Keratinocyte (primary cell): Measurements from ENCODE around the gene TOP2A. TPM values are rescaled to one million over a fixed set of nuclear protein-coding genes. Genes with fewer than 3 reads are reported as not detected.

Source experiments
- DNase-seq: peaks from one replicate; pipeline ENCODE4 v3.0.0-alpha.2; 2011; ENCODE audit warnings: low read depth, missing footprints, low spot score
- FAIRE-seq: peaks from 2 replicates; lab custom pipeline; 2011; peaks lifted over from hg19 to GRCh38; lab: Jason Lieb, UNC
- H2AFZ ChIP-seq: 2 replicates; pipeline ENCODE4 v1.6.0; 2012; ENCODE audit warnings: low read length, control low read depth, inconsistent platforms; ENCODE audit not compliant: control insufficient read depth
- H3K27ac ChIP-seq: 2 replicates; pipeline ENCODE4 v1.5.1; 2011; ENCODE audit warnings: low read length; ENCODE audit not compliant: control insufficient read depth, insufficient read depth
- H3K27me3 ChIP-seq: 3 replicates; pipeline ENCODE4 v1.6.0; 2011; ENCODE audit warnings: low read length; ENCODE audit not compliant: control insufficient read depth, insufficient read depth; ENCODE audit errors: extremely low read depth
- H3K36me3 ChIP-seq, 2 experiments: 2 replicates in 1 of 2; 3 replicates in 1 of 2; pipeline ENCODE4 v1.5.1; 2011; ENCODE audit warnings: low read length in 2 of 2, mild to moderate bottlenecking in 1 of 2; ENCODE audit not compliant: control insufficient read depth in 2 of 2, insufficient read depth in 2 of 2; ENCODE audit errors: extremely low read depth in 1 of 2
- H3K4me1 ChIP-seq: 3 replicates; pipeline ENCODE4 v1.5.1; 2011; ENCODE audit warnings: low read length; ENCODE audit not compliant: control insufficient read depth, insufficient read depth; ENCODE audit errors: extremely low read depth
- H3K4me2 ChIP-seq: 3 replicates; pipeline ENCODE4 v1.6.0; 2011; ENCODE audit warnings: low read depth, low read length; ENCODE audit not compliant: control insufficient read depth, insufficient read depth; ENCODE audit errors: extremely low read depth
- H3K4me3 ChIP-seq, 3 experiments: fragments of 200-600 bp in 1 of 3; sonication (generic) in 1 of 3; 2 replicates in 2 of 3; 3 replicates in 1 of 3; pipeline ENCODE4 v1.5.1; 2011 to 2016; ENCODE audit warnings: low read length in 3 of 3, mild to moderate bottlenecking in 3 of 3, control low read depth in 2 of 3, inconsistent platforms in 1 of 3, low read depth in 1 of 3, mixed read lengths in 1 of 3, mixed run types in 1 of 3, moderate library complexity in 1 of 3; ENCODE audit not compliant: control insufficient read depth in 2 of 3, insufficient read depth in 2 of 3; ENCODE audit errors: extremely low read depth in 1 of 3
- H3K79me2 ChIP-seq: 2 replicates; pipeline ENCODE4 v1.6.0; 2012; ENCODE audit warnings: low read length; ENCODE audit not compliant: control insufficient read depth, insufficient read depth
- H3K9ac ChIP-seq: 3 replicates; pipeline ENCODE4 v1.6.0; 2011; ENCODE audit warnings: low read length; ENCODE audit not compliant: control insufficient read depth, insufficient read depth; ENCODE audit errors: extremely low read depth
- H3K9me1 ChIP-seq: 3 replicates; pipeline ENCODE4 v1.6.0; 2011; ENCODE audit warnings: low read length; ENCODE audit not compliant: control insufficient read depth, insufficient read depth; ENCODE audit errors: extremely low read depth
- H3K9me3 ChIP-seq: 2 replicates; pipeline ENCODE4 v1.5.1; 2012; ENCODE audit warnings: low read depth, low read length; ENCODE audit not compliant: control insufficient read depth
- H4K20me1 ChIP-seq: 3 replicates; pipeline ENCODE4 v1.6.0; 2011; ENCODE audit warnings: low read length; ENCODE audit not compliant: control insufficient read depth, insufficient read depth; ENCODE audit errors: extremely low read depth
- EZH2 ChIP-seq: IDR thresholded peaks from one replicate; pipeline ENCODE4 v1.6.1; 2012; ENCODE audit warnings: inconsistent platforms, mild to moderate bottlenecking, low read length, moderate library complexity
- dilution Hi-C: fragments of 300-500 bp; cut with MboI; formaldehyde crosslinking; loops from one replicate; pipeline ENCODE4 v1.7.0; 2020; ENCODE audit warnings: low sequenced_read_pairs; ENCODE audit not compliant: extremely low pct_ligation_motif_present
- polyA plus RNA-seq, 5 experiments: library from polyadenylated mRNA; depleted of rRNA in 3 of 5; stranded (reverse) in 3 of 5; stranded (forward) in 1 of 5; unstranded in 1 of 5; fragments of >200 nt; gene quantifications; 1 replicate in 1 of 5; 2 replicates in 3 of 5; 3 replicates in 1 of 5; pipeline versions ENCODE4 v1.2.1 to v1.2.3, GENCODE V29; 2011 to 2012; ENCODE audit warnings: missing spikeins in 2 of 5, low read depth in 1 of 5, low replicate concordance in 1 of 5
- TF ChIP-seq, protein P1 (sequence below), 3 experiments: IDR thresholded peaks in 1 of 3; conservative IDR thresholded peaks in 1 of 3; optimal IDR thresholded peaks in 1 of 3; 2 replicates in 2 of 3; 3 replicates in 1 of 3; pipeline versions ENCODE3 to v1.5.1; 2011; ENCODE audit warnings: low read length in 3 of 3, mild to moderate bottlenecking in 3 of 3, moderate library complexity in 2 of 3, control low read depth in 1 of 3, inconsistent platforms in 1 of 3; ENCODE audit not compliant: insufficient read depth in 2 of 3; ENCODE audit errors: extremely low read depth in 1 of 3

The TOP2A gene
- polyA plus RNA-seq, 1 donor (not counting 4 experiments of a cell fraction or from before 2014, with no cell fraction given): 45.0 TPM

DNA sequence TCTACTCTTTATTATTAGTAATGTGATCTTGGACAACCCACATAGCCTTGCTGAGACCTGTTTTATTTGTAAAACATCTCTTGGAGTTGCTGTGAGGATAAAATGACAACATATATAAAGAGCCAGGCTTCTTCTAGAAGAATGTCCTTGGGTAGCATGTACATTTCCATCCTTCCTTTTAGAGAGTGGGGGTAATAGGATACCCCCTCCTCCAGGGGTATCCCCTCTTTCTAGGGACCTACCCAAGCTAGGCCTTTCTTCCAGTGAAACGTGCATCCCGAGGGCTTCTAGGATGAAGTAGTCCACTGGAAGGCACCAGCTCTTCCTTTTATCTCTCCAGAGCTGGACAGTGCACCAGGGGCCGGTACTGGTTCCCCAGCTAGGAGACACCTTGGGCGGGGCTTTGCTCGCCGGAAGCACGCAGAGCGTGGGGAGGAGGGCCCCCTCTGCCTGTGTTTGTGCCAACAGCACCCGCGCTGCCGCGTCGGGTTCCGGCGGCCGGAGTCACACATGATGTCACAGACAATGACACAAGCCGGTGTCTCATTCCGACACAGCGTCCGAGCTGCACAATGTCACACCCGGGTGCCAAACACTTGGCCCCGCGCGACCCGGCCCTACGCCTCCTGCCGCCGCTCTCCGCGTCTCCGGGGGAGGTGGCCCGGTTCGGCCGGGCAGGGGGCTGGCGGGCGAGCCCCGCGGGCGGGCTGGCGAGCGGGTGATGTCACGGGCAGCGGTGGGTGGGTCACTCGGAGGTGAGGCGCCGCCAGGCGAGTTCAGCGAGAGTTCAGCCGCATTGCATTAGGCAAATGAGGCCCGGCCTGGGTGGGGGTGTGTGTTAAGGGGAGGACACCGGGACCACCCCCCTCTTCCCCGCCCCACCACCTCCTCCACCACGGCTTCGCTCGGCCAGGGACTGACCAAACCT is 76.6 kb downstream of the TOP2A start:
- Histone ChIP-seq H3K79me2 (peaks cover 24% of the 10 kb centered on the region), H3K27me3 (no peaks in the 10 kb centered on the region), H3K9me3 (no peaks in the 10 kb centered on the region), H3K36me3 (peaks cover 0 to 5% of the 10 kb centered on the region in 2 experiments), H3K27ac (peak overlapping the region; percentile 33), H3K4me1 (peaks cover 60% of the 10 kb centered on the region), H3K4me3 (peak overlapping the region; percentile 40 to 70 (median 63)), H3K9ac (peak overlapping the region; percentile 65), H2AFZ (no peak overlapping the region), H3K9me1 (no peaks in the 10 kb centered on the region), H4K20me1 (peaks cover 3% of the 10 kb centered on the region), H3K4me2 (peak overlapping the region; percentile 76)
- FAIRE-seq (no peak), DNase-seq (no peak)
- dilution Hi-C loops: no loop called here
- no peak for TF ChIP-seq EZH2
- TF ChIP-seq, protein P1, sequence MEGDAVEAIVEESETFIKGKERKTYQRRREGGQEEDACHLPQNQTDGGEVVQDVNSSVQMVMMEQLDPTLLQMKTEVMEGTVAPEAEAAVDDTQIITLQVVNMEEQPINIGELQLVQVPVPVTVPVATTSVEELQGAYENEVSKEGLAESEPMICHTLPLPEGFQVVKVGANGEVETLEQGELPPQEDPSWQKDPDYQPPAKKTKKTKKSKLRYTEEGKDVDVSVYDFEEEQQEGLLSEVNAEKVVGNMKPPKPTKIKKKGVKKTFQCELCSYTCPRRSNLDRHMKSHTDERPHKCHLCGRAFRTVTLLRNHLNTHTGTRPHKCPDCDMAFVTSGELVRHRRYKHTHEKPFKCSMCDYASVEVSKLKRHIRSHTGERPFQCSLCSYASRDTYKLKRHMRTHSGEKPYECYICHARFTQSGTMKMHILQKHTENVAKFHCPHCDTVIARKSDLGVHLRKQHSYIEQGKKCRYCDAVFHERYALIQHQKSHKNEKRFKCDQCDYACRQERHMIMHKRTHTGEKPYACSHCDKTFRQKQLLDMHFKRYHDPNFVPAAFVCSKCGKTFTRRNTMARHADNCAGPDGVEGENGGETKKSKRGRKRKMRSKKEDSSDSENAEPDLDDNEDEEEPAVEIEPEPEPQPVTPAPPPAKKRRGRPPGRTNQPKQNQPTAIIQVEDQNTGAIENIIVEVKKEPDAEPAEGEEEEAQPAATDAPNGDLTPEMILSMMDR (optimal IDR thresholded peaks at IDR 0.05 in 1 of 3, IDR thresholded peaks at IDR 0.05 in 1 of 3, conservative IDR thresholded peaks at IDR 0.05 in 1 of 3; ENCODE audit: extremely low read depth in 1 of 3, insufficient read depth in 2 of 3, low read length in 3 of 3): no peak

DNA sequence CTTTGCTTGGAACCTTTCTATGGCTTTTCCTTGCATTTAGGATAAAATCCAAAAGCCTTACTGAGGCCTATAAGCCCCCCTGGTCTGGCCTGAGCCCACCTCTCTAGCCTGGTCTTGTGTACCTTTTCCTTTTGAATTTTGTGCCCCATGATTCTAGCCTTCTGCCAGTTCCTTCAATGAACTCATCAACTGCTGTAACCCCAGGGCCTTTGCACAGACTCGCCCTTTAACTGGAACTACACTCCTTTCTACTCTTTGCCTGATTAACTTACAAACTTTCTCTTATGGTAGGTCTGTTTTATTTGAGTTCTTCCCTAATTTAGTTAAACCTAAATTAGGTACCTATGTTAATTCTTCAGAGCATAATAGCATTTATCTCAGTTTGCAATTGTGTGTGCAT is 77.4 kb downstream of the TOP2A start:
- H4K20me1 ChIP-seq: peaks cover 3% of the 10 kb centered on the region
- peaks cover 27% of the 10 kb centered on the region for H3K79me2 ChIP-seq
- no peak overlapping the region for H3K4me2 ChIP-seq
- H3K36me3 ChIP-seq: peaks cover 0 to 8% of the 10 kb centered on the region in 2 experiments
- DNase-seq: no peak
- no peaks in the 10 kb centered on the region for H3K9me1 ChIP-seq
- dilution Hi-C loops: no loop called here
- H3K27ac ChIP-seq: no peak overlapping the region
- H3K9ac ChIP-seq: no peak overlapping the region
- peaks cover 52% of the 10 kb centered on the region for H3K4me1 ChIP-seq
- no peaks in the 10 kb centered on the region for H3K9me3 ChIP-seq
- H3K27me3 ChIP-seq: no peaks in the 10 kb centered on the region
- no peak for FAIRE-seq
- no peak overlapping the region for H2AFZ ChIP-seq
- H3K4me3 ChIP-seq: no peak overlapping the region
- no peak for TF ChIP-seq EZH2
- TF ChIP-seq, protein P1 (optimal IDR thresholded peaks at IDR 0.05 in 1 of 3, IDR thresholded peaks at IDR 0.05 in 1 of 3, conservative IDR thresholded peaks at IDR 0.05 in 1 of 3; ENCODE audit: extremely low read depth in 1 of 3, insufficient read depth in 2 of 3, low read length in 3 of 3): no peak
